Gastrocnemius medialis (tissue), 4 donors: ENCODE measurements around the gene WDHD1. TPM values are rescaled to one million over a fixed set of nuclear protein-coding genes. Genes with fewer than 3 reads are reported as not detected.
"Not testable (repeated sequence)": the region's sequence is repeated elsewhere in the genome, so short reads cannot be mapped to it uniquely, and the experiment has no call there.

Source experiments
- ATAC-seq, 2 donors: fragments of 150-250 bp; one replicate each; pipeline ENCODE4 v1.9.1; 2016
- DNase-seq, 2 donors: peaks; one replicate each; pipeline ENCODE4 v3.0.0-alpha.2; 2019
- H3K27ac ChIP-seq, 4 donors: fragments of 200-600 bp; sonication (generic); 1 replicate in 1 of 4; 2 replicates in 3 of 4; pipeline ENCODE4 v1.5.1; 2016 to 2018; ENCODE audit warnings: mild to moderate bottlenecking in 2 of 4, moderate library complexity in 1 of 4
- H3K27me3 ChIP-seq, 3 donors: fragments of 200-600 bp; sonication (generic) in 2 of 3; 1 replicate in 1 of 3; 2 replicates in 2 of 3; pipeline versions ENCODE4 v1.5.1 to v1.6.0; 2016 to 2019; ENCODE audit warnings: mild to moderate bottlenecking in 1 of 3, moderate library complexity in 1 of 3
- H3K36me3 ChIP-seq, 2 donors: fragments of 200-600 bp; sonication (generic) in 1 of 2; one replicate each; pipeline ENCODE4 v1.5.1; 2017 to 2018
- H3K4me1 ChIP-seq, 2 donors: fragments of 200-600 bp; sonication (generic) in 1 of 2; one replicate each; pipeline ENCODE4 v1.5.1; 2016 to 2017; ENCODE audit warnings: mild to moderate bottlenecking in 2 of 2
- H3K4me3 ChIP-seq, 4 donors: fragments of 200-600 bp; sonication (generic) in 3 of 4; 1 replicate in 1 of 4; 2 replicates in 3 of 4; pipeline ENCODE4 v1.5.1; 2016 to 2019; ENCODE audit warnings: mild to moderate bottlenecking in 2 of 4
- H3K9me3 ChIP-seq, 3 donors: fragments of 200-600 bp; sonication (generic) in 2 of 3; 1 replicate in 1 of 3; 2 replicates in 2 of 3; pipeline ENCODE4 v1.5.1; 2016 to 2019
- POLR2A ChIP-seq, 2 donors: fragments of 450-650 bp; IDR thresholded peaks; one replicate each; pipeline ENCODE4 v1.6.1; 2017; ENCODE audit warnings: antibody characterized with exemption in 2 of 2, mild to moderate bottlenecking in 2 of 2, moderate library complexity in 2 of 2
- in situ Hi-C, 4 donors: fragments of 200-750 bp; cut with MboI; loops; one replicate each; pipeline versions ENCODE4 v1.15.0 to v1.8.0; 2017; ENCODE audit warnings: low sequenced_read_pairs in 4 of 4
- intact Hi-C: fragments of 100-400 bp; cut with DNase I; formaldehyde crosslinking; loops from one replicate; pipeline ENCODE4 v1.15.1; 2023; ENCODE audit warnings: low total_unique reads
- total RNA-seq, 4 donors: library from RNA; depleted of rRNA; stranded (reverse); fragments of >200 nt; gene quantifications; one replicate each; pipeline versions ENCODE4 v1.1.0 to v1.2.3, GENCODE V29; 2016
- TF ChIP-seq, protein P1 (sequence below), 5 experiments: fragments of 450-650 bp in 3 of 5; fragments of 200-600 bp in 2 of 5; sonication (generic) in 2 of 5; IDR thresholded peaks in 4 of 5; conservative IDR thresholded peaks in 1 of 5; 1 replicate in 4 of 5; 2 replicates in 1 of 5; pipeline ENCODE4 v1.5.1; 2016 to 2019; ENCODE audit warnings: antibody characterized with exemption in 5 of 5, mild to moderate bottlenecking in 3 of 5, moderate library complexity in 3 of 5

WDHD1 gene
- total RNA-seq, 4 donors from 2014 or later: 0.72 to 1.2 (median 1.0) TPM

- Histone ChIP-seq H3K27ac (no peak overlapping the region), H3K4me3 (no peak overlapping the region), H3K9me3 (no peaks in the 10 kb centered on the region), H3K27me3 (no peaks in the 10 kb centered on the region), H3K4me1 (no peaks in the 10 kb centered on the region), H3K36me3 (no peaks in the 10 kb centered on the region)
- DNase-seq (no peak), ATAC-seq (no peak)
- TF ChIP-seq, protein P1, sequence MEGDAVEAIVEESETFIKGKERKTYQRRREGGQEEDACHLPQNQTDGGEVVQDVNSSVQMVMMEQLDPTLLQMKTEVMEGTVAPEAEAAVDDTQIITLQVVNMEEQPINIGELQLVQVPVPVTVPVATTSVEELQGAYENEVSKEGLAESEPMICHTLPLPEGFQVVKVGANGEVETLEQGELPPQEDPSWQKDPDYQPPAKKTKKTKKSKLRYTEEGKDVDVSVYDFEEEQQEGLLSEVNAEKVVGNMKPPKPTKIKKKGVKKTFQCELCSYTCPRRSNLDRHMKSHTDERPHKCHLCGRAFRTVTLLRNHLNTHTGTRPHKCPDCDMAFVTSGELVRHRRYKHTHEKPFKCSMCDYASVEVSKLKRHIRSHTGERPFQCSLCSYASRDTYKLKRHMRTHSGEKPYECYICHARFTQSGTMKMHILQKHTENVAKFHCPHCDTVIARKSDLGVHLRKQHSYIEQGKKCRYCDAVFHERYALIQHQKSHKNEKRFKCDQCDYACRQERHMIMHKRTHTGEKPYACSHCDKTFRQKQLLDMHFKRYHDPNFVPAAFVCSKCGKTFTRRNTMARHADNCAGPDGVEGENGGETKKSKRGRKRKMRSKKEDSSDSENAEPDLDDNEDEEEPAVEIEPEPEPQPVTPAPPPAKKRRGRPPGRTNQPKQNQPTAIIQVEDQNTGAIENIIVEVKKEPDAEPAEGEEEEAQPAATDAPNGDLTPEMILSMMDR (IDR thresholded peaks at IDR 0.05 in 4 of 5, conservative IDR thresholded peaks at IDR 0.05 in 1 of 5): no peak
- no peak for TF ChIP-seq POLR2A (IDR thresholded peaks at IDR 0.05)
- in situ Hi-C loops (no loop called here), intact Hi-C loops (loop anchor here (10.0 kb wide), 1 partner anchor 115 kb away; the partner anchor contains the start of genes SOCS4 and WDHD1)
Observed at GRCh38 chr14:54909817-54910558, 116.9 kb downstream of the WDHD1 start.

- ATAC-seq, in situ Hi-C loops, H3K9me3 ChIP-seq, H3K27ac ChIP-seq, H3K4me1 ChIP-seq, H3K4me3 ChIP-seq, DNase-seq, H3K27me3 ChIP-seq, H3K36me3 ChIP-seq: not testable (repeated sequence)
- intact Hi-C loops: loop anchor here (10.0 kb wide), 1 partner anchor 116 kb away; the partner anchor contains the start of genes SOCS4 and WDHD1
Observed at GRCh38 chr14:54908973-54909372, 117.9 kb downstream of the WDHD1 start.

DNA sequence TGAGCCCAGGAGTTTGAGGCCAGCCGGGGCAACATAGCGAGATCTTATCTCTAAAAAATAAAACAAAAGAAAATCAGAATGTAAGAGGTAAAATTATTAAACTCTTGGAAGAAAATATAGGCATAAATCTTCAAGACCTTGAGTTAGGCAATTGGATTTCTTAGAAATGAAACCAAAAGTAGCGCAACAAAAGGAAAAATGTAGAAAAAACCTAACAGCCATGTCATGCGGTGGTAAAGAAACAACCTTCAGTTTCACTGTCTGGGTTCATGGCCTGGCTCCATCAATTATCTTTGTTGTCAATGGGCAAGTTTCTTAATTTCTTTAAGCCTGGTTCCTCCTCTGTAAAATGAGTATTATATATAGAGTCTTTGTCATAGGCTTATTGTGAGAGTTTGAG, 118.7 kb downstream of the WDHD1 start:
- no peaks in the 10 kb centered on the region for H3K4me1 ChIP-seq
- intact Hi-C loops: loop anchor here (10.0 kb wide), 1 partner anchor 117 kb away; the partner anchor contains the start of genes SOCS4 and WDHD1
- in situ Hi-C loops: no loop called here

DNA sequence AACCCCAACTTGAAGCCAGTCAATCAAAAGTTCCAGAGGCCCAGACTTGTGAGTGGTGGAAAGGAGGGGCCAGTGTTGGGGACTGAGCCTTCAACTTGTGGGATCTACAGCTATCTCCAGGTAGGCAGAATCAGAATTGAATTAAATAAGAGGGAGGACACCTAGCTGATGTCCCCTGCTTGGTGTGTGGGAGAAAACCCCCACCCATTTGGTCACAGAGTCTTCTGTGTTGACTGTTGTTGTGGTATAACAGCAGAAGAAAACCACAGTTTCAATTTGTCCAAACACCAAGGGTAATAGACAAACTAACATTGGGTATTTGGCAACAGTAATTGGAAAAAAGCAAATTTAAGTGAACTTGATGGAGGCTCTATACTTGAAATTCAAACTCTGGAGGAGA, 120.8 kb downstream of the WDHD1 start:
- peaks cover 0 to 3% (median 0%) of the 10 kb centered on the region in 3 donors for H3K27me3 ChIP-seq
- ATAC-seq (no peak), DNase-seq (no peak)
- no peak overlapping the region for H3K4me3 ChIP-seq
- TF ChIP-seq, protein P1 (IDR thresholded peaks at IDR 0.05 in 4 of 5, conservative IDR thresholded peaks at IDR 0.05 in 1 of 5): no peak
- TF ChIP-seq POLR2A (IDR thresholded peaks at IDR 0.05): no peak
- no peak overlapping the region for H3K27ac ChIP-seq
- intact Hi-C loops (loop anchor here (10.0 kb wide), 1 partner anchor 119 kb away; the partner anchor contains the start of genes SOCS4 and WDHD1), in situ Hi-C loops (no loop called here)
- H3K36me3 ChIP-seq: no peaks in the 10 kb centered on the region
- no peaks in the 10 kb centered on the region for H3K4me1 ChIP-seq
- H3K9me3 ChIP-seq: no peaks in the 10 kb centered on the region

More for the DNA sequence above, 118.7 kb downstream of the WDHD1 start:
- H3K9me3 ChIP-seq: no peaks in the 10 kb centered on the region
- H3K27me3 ChIP-seq: no peaks in the 10 kb centered on the region
- H3K36me3 ChIP-seq: no peaks in the 10 kb centered on the region
- TF ChIP-seq, protein P1 (IDR thresholded peaks at IDR 0.05 in 4 of 5, conservative IDR thresholded peaks at IDR 0.05 in 1 of 5): no peak
- TF ChIP-seq POLR2A (IDR thresholded peaks at IDR 0.05): no peak
- no peak overlapping the region for H3K4me3 ChIP-seq
- H3K27ac ChIP-seq: no peak overlapping the region
- ATAC-seq (no peak), DNase-seq (no peak)
